Neural progenitor cell (in vitro differentiated cells): ENCODE measurements around the gene JSRP1.

Source experiments
- EZH2 ChIP-seq: fragments of 200-600 bp; sonication (generic); IDR thresholded peaks from 2 replicates; pipeline ENCODE4 v1.6.1; 2017; ENCODE audit warnings: antibody characterized with exemption, mild to moderate bottlenecking, moderate library complexity
- TF ChIP-seq, protein P1 (sequence below): fragments of 200-600 bp; sonication (generic); IDR thresholded peaks from 2 replicates; pipeline ENCODE4 v1.5.1; 2017; ENCODE audit warnings: antibody characterized with exemption, mild to moderate bottlenecking

DNA sequence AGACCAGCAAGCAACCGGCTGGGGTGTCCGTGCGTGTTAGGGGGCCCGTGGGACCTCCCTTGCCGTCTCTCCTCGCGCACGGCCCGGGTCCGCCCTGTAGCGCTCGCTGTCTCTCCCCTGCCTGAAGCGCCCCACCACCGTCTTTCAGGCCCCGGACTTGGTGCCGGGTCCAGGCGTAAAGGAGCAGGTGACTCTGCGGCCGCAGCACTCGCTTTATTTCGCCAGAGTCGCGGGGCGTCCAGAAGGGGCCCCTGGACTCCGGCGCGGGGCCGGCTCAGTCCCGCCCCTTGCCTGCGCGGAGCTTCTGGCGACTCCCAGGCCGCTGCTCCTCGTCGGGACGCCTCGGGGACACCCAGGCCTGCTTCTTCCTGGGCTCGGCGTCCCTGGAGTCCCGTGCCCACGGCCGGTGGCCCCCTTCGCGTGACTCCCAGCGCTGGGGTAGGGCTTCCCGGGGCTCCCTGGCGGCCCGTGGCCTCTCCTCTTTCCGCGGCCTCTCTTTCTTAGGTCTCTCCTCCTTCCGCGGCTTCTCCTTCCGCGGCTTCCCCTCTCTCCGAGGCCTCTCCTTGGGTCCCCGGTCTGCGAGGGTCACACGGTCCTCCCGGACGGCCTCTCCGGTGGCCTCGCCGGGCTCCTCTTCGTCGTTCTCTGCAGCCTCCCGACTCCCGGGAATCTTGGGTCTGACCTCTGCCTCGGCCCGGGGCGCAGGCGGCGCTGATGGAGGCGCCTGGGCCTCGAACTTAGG is 4.0 kb downstream of the JSRP1 start:
- TF ChIP-seq, protein P1, sequence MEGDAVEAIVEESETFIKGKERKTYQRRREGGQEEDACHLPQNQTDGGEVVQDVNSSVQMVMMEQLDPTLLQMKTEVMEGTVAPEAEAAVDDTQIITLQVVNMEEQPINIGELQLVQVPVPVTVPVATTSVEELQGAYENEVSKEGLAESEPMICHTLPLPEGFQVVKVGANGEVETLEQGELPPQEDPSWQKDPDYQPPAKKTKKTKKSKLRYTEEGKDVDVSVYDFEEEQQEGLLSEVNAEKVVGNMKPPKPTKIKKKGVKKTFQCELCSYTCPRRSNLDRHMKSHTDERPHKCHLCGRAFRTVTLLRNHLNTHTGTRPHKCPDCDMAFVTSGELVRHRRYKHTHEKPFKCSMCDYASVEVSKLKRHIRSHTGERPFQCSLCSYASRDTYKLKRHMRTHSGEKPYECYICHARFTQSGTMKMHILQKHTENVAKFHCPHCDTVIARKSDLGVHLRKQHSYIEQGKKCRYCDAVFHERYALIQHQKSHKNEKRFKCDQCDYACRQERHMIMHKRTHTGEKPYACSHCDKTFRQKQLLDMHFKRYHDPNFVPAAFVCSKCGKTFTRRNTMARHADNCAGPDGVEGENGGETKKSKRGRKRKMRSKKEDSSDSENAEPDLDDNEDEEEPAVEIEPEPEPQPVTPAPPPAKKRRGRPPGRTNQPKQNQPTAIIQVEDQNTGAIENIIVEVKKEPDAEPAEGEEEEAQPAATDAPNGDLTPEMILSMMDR, result no peak
- no peak for TF ChIP-seq EZH2
